HFFc6 (cell line): ENCODE results near the gene ATAD2B. TPM values are rescaled to one million over a fixed set of nuclear protein-coding genes. Genes with fewer than 3 reads are reported as not detected.
"Not testable (repeated sequence)": the region's sequence is repeated elsewhere in the genome, so short reads cannot be mapped to it uniquely, and the experiment has no call there.

ENCODE experiments used
- DNase-seq: peaks from one replicate; pipeline ENCODE4 v3.0.0-alpha.2; 2018
- H3K27ac Mint-ChIP-seq: 2 replicates; pipeline ENCODE4 v1.8.0; 2020; ENCODE audit warnings: mild to moderate bottlenecking, mixed read lengths
- H3K27me3 Mint-ChIP-seq: 2 replicates; pipeline ENCODE4 v1.8.0; 2021; ENCODE audit warnings: mild to moderate bottlenecking, moderate library complexity, mixed read lengths; ENCODE audit not compliant: insufficient read depth
- H3K36me3 Mint-ChIP-seq: 2 replicates; pipeline ENCODE4 v1.8.0; 2021; ENCODE audit warnings: low read depth, mixed read lengths
- H3K4me1 Mint-ChIP-seq: 2 replicates; pipeline ENCODE4 v1.8.0; 2020; ENCODE audit warnings: low read depth, mixed read lengths
- H3K4me3 Mint-ChIP-seq: 2 replicates; pipeline ENCODE4 v1.8.0; 2020; ENCODE audit warnings: mild to moderate bottlenecking, moderate library complexity, mixed read lengths
- H3K9me3 Mint-ChIP-seq: 2 replicates; pipeline ENCODE4 v1.8.0; 2020; ENCODE audit warnings: mild to moderate bottlenecking, mixed read lengths
- total RNA-seq, 6 experiments: library from RNA; stranded (reverse); fragmentation: NEBNext Ultra II Directional; extraction: Animal tissue kit (Norgen Biotek cat#: 25700); gene quantifications; 2 replicates in 1 of 6; 3 replicates in 5 of 6; pipeline ENCODE4 v1.2.3, GENCODE V29; 2021
- TF ChIP-seq, protein P1 (sequence below): fragments of 200-600 bp; sonication (generic); IDR thresholded peaks from 2 replicates; pipeline ENCODE4 v1.5.0; 2021; ENCODE audit warnings: antibody characterized with exemption, mild to moderate bottlenecking

Gene ATAD2B
- total RNA-seq, 6 experiments from 2014 or later = 4.8 to 6.1 (median 4.9) TPM

DNA sequence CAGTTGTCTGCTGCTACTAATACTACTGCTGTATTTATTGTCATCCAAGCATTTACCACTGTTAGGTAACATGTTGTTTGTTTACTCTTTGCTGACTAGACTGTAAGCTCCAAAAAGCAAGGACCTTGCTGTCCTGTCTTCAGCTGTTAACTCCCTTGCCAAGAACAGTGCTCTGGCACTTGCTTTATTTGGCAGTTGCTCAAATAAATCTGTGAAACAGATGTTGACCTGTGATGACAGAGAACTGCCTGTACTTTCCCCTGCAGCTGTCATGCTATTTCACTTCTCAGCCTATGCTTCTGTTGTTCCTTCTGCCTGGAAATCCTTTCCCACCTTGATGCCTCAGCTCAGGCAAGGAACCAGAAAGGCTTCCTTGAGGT is 181.2 kb downstream of the ATAD2B start:
- DNase-seq = no peak
- no peak overlapping the region for H3K27ac Mint-ChIP-seq
- TF ChIP-seq, protein P1, sequence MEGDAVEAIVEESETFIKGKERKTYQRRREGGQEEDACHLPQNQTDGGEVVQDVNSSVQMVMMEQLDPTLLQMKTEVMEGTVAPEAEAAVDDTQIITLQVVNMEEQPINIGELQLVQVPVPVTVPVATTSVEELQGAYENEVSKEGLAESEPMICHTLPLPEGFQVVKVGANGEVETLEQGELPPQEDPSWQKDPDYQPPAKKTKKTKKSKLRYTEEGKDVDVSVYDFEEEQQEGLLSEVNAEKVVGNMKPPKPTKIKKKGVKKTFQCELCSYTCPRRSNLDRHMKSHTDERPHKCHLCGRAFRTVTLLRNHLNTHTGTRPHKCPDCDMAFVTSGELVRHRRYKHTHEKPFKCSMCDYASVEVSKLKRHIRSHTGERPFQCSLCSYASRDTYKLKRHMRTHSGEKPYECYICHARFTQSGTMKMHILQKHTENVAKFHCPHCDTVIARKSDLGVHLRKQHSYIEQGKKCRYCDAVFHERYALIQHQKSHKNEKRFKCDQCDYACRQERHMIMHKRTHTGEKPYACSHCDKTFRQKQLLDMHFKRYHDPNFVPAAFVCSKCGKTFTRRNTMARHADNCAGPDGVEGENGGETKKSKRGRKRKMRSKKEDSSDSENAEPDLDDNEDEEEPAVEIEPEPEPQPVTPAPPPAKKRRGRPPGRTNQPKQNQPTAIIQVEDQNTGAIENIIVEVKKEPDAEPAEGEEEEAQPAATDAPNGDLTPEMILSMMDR = no peak
- H3K27me3 Mint-ChIP-seq = no peaks in the 10 kb centered on the region
- H3K36me3 Mint-ChIP-seq = no peaks in the 10 kb centered on the region; the same call in 1 of the 2 replicates
- H3K9me3 Mint-ChIP-seq = no peaks in the 10 kb centered on the region
- no peak overlapping the region for H3K4me3 Mint-ChIP-seq
- peaks cover 8% of the 10 kb centered on the region; the same call in 1 of the 2 replicates for H3K4me1 Mint-ChIP-seq

DNA sequence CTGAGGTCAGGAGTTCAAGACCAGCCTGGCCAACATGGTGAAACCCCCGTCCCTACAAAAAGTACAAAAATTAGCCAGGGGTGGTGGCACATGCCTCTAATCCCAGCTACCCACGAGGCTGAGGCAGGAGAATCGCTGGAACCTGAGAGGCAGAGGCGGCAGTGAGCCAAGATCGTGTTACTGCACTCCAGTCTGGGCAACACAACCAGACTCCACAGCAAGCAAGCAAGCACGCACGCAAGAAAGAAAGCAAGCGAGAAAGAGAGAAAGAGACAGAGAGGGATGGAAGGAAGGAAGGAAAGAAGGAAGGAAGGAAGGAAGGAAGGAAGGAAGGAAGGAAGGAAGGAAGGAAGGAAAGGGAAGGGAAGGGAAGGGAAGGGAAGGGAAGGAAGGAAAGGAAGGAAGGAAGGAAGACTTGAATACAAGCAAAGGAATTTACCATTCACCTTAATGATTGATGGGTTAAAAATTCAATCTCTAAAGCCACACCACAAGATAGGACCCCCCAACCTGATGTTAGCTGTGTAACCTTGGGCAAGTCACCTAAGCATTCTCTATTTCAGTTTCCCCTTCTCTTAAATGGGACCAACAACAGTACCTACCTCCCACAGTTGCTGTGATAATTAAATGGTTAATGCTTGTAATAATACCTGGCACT is 181.7 kb downstream of the ATAD2B start:
- H3K27me3 Mint-ChIP-seq = no peaks in the 10 kb centered on the region
- H3K4me1 Mint-ChIP-seq = peaks cover 8% of the 10 kb centered on the region; the same call in 1 of the 2 replicates
- no peak overlapping the region; the same call in 1 of the 2 replicates for H3K27ac Mint-ChIP-seq
- H3K9me3 Mint-ChIP-seq = no peaks in the 10 kb centered on the region
- no peak overlapping the region for H3K4me3 Mint-ChIP-seq
- TF ChIP-seq, protein P1 = no peak
- no peak for DNase-seq
- H3K36me3 Mint-ChIP-seq = no peaks in the 10 kb centered on the region; the same call in 1 of the 2 replicates

DNA sequence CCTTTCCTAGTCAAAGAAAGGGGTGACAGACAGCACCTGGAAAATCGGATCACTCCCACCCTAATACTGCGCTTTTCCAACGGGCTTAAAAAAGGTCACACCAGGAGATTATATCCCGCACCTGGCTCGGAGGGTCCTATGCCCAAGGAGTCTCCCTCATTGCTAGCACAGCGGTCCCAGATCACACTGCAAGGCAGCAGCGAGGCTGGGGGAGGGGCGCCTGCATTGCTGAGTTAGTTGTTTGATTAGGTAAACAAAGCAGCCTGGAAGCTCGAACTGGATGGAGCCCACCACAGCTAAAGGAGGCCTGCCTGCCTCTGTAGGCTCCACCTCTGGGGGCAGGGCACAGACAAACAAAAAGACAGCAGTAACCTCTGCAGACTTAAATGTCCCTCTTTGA is 190.1 kb downstream of the ATAD2B start:
- H3K27ac Mint-ChIP-seq, H3K4me3 Mint-ChIP-seq, DNase-seq, H3K27me3 Mint-ChIP-seq, H3K9me3 Mint-ChIP-seq, H3K4me1 Mint-ChIP-seq, H3K36me3 Mint-ChIP-seq: not testable (repeated sequence)

DNA sequence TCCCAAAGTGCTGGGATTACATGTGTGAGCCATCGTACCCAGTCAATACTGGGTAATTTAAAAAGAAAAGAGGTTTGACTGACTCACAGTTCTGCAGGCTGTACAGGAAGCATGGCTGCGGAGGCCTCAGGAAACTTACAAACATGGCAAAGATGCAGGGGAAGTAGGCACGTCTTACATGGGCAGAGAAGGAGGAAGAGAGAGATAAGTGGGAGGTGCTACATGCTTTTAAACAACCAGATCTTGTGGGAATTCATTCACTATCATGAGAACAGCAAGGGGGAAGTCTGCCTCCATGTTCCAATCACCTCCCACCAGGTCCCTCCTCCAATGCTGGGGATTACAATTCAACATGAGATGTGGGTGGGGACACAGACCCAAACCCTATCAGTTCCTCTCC is 192.5 kb downstream of the ATAD2B start:
- Mint-ChIP-seq H3K36me3 (peaks cover 10% of the 10 kb centered on the region; the same call in 1 of the 2 replicates), H3K9me3 (no peaks in the 10 kb centered on the region), H3K27me3 (no peaks in the 10 kb centered on the region; the same call in 1 of the 2 replicates), H3K4me1 (no peaks in the 10 kb centered on the region), H3K27ac (no peak overlapping the region), H3K4me3 (no peak overlapping the region)
- TF ChIP-seq, protein P1 = no peak
- no peak for DNase-seq

DNA sequence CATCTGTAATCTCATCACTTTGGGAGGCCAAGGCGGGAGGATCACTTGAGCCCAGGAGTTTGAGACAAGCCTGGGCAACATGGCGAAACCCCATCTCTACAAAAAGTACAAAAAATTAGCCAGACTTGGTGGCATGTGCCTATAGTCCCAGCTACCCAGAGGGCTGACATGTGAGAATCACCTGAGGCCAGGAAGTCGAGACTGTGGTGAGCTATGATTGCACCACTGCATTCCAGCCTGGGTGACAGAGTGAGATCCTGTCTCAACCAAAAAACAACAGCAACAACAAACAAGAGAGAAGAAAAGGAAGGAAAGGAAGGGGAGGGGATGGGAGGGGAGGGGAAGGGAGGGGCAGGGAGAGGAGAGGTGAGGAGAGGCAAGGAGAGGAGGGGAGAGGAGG is 203.9 kb downstream of the ATAD2B start:
- not testable (repeated sequence) for H3K4me1 Mint-ChIP-seq, H3K27me3 Mint-ChIP-seq, DNase-seq, H3K27ac Mint-ChIP-seq, H3K4me3 Mint-ChIP-seq
- Mint-ChIP-seq H3K36me3 (peaks cover 19% of the 10 kb centered on the region), H3K9me3 (peaks cover 13% of the 10 kb centered on the region)

DNA sequence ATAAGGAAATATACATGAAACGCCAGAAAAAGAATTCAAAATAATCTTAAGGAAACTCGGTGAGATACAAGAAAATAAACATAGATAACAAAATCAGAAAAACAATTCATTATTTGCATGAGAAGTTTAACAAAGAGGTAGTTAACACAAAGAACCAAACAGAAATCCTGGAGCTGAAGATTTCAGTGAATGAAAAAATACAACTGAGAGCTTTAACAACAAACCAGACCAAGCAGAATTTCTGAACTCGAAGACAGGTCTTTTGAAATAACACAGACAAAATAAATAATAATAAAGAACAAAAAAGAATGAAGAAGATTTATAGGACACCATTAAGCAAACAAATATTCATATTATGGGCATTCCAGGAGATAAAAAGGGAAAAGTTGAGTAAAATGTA is 204.7 kb downstream of the ATAD2B start:
- H3K27ac Mint-ChIP-seq = no peak overlapping the region
- no peak for DNase-seq
- no peaks in the 10 kb centered on the region for H3K4me1 Mint-ChIP-seq
- peaks cover 19% of the 10 kb centered on the region for H3K36me3 Mint-ChIP-seq
- H3K4me3 Mint-ChIP-seq = no peak overlapping the region
- H3K27me3 Mint-ChIP-seq = peaks cover 4% of the 10 kb centered on the region
- H3K9me3 Mint-ChIP-seq = peaks cover 13% of the 10 kb centered on the region
- TF ChIP-seq, protein P1 = no peak
